Measurements from ENCODE around the gene SPATA9.
"Not testable (repeated sequence)": the region's sequence is repeated elsewhere in the genome, so short reads cannot be mapped to it uniquely, and the experiment has no call there.

Gene SPATA9

DNA sequence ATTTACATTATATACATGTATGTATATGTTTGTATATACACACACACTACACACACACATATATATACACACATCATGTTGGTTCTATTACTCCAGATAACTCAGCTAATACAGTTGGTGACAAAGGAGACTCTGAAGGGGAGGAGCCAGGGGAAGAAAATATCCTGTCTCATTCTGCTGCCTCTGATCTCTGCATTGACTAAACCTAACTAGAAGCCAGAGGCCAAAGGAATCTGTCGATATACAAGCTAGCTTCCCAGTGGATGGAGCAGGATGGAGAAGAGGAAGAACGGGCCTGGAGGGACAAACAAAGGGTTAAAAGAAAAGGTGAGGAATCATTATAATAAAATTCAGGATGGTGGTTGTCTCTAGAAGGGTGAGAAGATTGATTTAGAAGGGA is 34.6 kb upstream of the SPATA9 start:
- no peak for DNase-seq (ENCODE audit: low spot score)

DNA sequence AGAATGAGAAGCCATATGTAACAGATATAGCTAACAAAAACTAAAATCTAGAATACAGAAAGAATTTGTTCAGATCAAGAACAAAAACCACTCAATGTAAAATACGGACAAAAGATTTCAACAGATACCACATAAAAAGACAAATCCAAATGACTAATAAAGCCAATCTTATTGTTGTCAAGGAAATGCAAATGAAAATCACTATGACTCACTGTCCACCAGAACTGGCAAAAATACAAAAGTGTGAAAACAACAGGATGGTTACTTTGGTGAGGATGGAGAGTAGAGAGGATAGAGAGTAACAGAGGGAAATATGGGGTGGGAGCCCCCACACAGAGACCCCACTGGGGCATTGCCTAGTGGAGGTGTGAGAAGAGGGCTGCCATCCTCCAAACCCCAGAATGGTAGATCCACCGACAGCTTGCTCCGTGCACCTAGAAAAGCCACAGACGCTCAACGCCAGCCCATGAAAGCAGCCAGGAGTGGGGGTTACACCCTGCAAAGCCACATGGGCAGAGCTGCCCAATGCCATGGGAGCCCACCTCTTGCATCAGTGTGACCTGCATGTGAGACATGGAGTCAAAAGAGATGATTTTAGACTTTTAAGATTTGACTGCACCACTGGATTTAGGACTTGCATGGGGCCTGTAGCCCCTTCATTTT is 33.1 kb upstream of the SPATA9 start:
- DNase-seq (ENCODE audit: low spot score) = no peak

- DNase-seq (ENCODE audit: low spot score) = no peak
These were observed 31.3 kb upstream of the SPATA9 start for GRCh38 chr5:95713960-95714710.

DNA sequence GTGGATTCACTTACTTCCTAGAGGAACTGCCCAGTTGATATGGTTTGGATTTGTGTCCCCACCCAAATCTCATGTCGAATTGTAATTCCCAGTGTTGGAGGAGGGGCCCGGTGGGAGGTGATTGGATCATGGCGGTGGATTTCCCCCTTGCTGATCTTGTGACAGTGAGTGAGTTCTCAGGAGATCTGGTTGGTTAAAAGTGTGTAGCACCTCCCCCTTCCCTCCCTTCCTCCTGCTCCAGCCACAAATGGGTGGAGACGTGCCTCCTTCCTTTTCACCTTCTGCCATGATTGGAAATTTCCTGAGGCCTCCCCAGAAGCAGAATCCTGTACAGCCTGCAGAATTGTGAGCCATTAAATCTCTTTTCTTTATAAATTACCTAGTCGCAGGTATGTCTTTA is 30.5 kb upstream of the SPATA9 start:
- not testable (repeated sequence) for DNase-seq (ENCODE audit: low spot score)

- peak; percentile 30 for DNase-seq (ENCODE audit: low spot score)
These were observed 29.7 kb upstream of the SPATA9 start for GRCh38 chr5:95712347-95712958.

- DNase-seq (ENCODE audit: low spot score) = no peak
These were observed 28.9 kb upstream of the SPATA9 start for GRCh38 chr5:95711501-95712346.

DNA sequence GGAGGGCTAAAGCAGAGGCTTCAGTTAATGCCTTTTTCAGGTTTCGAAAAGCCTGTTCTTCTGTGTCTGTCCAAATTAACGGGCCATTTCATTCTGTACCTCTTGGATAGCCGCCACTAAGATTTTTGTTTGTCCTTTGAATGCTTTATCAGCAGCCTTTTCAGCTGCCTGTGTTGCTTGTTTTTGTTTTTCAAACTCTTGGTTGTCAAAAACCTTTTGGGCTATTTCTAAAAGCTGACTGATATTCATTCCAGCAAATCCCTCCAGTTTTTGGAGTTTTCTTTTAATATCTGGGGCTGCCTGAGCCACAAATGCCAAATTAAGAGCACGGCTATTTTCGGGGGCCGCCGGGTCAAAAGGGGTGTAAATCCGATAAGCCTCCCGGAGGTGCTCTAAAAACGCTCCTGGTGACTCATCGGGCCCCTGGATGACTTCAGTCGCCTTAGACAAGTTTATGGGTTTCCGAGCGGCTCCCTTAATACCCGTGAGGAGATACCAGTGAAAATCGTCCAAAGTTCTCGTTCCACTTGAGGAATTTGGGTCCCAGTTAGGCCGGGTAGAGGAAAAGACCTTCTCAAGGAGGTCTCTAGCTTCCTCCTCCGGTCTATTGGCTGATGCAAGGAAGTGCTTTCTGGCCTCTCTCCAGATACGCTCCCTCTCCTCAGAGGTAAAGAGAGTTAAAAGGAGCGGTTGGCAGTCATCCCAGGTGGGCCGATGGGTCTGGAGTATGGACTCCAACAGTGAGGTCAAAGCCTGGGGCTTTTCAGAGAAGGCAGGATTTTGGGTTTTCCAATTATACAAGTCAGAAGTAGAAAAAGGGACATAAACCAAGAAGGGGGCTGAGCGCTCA is 28.1 kb upstream of the SPATA9 start:
- not testable (repeated sequence) for DNase-seq (ENCODE audit: low spot score)

- DNase-seq (ENCODE audit: low spot score) = peak; percentile 28
These were observed 27.3 kb upstream of the SPATA9 start for GRCh38 chr5:95709967-95710650.

DNA sequence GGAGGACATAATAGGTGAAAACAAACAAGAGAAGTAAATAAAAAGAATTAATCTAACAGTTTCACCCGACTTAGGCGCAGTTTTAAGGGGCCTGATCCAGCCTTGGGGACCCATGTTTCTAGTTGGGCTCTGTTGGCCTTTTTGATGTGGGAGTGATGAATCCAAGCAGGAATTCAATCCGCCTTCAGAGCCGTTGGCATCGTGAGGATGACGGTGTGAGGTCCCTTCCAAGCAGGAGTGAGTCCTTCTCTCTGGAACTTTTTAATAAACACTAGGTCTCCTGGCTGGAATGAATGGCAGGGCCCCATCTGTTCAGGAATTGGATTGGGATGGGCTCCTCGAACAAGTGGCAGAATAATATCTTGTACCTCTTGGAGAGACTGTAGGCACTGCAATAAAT is 26.1 kb upstream of the SPATA9 start:
- DNase-seq (ENCODE audit: low spot score) = no peak

DNA sequence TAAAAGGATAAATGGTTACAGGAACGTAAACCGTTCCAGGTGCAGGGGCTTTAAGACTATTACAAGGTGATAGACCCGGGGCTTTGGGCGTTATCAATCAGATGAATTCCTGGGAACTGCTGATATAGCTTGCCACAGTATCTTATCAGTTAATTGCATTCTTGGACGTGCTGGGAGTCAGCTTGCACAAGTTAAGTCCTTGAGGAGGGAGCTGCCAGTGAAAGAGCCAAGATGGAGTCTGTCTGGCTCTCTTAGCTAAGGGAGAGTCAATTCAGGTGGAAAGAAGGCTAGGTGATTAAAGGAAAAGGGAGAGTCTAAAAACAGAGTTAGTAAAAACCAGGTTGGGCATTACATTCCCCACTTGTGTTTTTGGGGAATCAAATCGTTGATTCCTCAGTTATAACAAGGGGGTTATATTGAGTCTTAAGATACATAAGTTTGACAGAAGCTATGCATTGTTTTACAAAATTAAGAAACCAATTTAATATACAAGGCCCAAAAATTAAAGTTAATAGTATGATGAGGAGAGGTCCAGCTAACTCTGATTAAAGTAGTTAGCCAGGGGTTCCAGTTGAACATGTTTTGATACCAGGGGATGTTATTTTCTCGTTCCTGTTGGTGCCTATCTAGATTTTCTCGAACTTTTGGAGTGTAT is 24.9 kb upstream of the SPATA9 start:
- DNase-seq (ENCODE audit: low spot score) = not testable (repeated sequence)

- no peak for DNase-seq (ENCODE audit: low spot score)
These were observed 24.3 kb upstream of the SPATA9 start for GRCh38 chr5:95707055-95707454.

DNA sequence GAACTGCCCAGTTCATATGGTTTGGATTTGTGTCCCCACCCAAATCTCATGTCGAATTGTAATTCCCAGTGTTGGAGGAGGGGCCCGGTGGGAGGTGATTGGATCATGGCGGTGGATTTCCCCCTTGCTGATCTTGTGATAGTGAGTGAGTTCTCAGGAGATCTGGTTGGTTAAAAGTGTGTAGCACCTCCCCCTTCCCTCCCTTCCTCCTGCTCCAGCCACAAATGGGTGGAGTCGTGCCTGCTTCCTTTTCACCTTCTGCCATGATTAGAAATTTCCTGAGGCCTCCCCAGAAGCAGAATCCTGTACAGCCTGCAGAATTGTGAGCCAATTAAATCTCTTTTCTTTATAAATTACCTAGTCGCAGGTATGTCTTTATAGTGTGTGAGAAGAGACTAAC is 23.4 kb upstream of the SPATA9 start:
- not testable (repeated sequence) for DNase-seq (ENCODE audit: low spot score)

GRCh38 chr5:95704150-95704549 is 21.4 kb upstream of the SPATA9 start:
- no peak for DNase-seq (ENCODE audit: low spot score)

DNA sequence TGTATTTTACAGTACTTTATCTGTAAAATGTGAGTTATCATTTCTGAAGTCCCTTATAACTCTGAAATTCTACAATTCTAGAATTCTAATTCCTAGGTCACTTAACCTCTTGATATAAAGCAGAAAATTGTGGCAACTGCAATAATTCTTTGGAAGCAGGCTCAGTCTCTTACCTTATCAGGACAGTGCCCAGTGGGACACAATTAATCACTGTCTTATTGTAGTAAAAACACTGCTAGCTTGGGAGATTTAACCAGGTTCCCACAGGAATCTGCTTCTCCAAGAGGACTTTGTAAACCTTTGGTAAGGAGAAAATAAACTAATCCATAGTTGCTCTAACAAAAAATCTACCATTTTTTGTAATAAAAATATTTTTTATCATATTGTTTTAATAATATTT is 18.3 kb upstream of the SPATA9 start:
- no peak for DNase-seq (ENCODE audit: low spot score)

GRCh38 chr5:95699337-95699736 is 16.5 kb upstream of the SPATA9 start:
- no peak for DNase-seq (ENCODE audit: low spot score)

DNA sequence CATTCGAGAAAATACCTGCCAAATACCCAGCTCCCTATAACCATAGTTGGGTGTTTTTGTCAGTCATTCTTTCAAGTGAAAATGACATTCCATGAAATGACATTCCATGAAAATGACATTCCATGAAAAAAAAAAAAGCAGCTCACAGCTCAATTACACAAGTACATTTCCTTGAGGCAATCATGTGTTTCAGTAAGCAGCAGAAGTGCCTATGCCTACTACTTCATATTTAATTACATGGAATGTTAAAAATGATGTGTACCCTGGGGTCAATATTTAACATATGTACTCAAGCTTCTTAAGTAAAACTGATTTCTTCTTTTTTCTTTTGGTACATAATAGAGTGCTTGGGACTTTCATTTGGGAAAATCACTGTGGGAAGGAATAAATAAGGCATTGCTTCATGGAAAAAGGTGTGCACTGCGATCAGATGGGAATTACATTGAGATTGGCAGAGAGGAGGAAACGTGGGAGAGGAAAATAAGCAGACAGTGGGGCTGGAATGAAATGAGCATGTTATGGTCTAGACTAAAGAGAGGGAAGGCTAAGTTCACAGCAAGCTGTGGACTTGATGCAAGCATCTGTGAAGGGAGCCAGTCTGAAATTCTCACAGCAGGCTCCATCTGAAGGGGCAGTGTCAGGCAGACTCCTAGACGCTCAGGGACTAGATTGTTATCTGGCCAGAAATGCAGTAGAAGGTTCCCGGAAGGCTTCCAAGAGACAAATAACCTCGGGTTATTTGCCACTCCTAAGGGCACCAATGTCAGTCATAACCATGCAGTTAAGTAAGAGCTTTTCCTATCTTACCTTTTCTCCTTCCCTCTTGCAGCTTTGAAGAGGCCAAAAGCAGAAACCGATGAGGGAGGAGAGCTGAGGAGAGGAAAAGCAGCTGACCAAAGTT is 15.2 kb upstream of the SPATA9 start:
- DNase-seq (ENCODE audit: low spot score) = peak; percentile 20

GRCh38 chr5:95690333-95690732 is 7.5 kb upstream of the SPATA9 start:
- no peak for DNase-seq (ENCODE audit: low spot score)

DNA sequence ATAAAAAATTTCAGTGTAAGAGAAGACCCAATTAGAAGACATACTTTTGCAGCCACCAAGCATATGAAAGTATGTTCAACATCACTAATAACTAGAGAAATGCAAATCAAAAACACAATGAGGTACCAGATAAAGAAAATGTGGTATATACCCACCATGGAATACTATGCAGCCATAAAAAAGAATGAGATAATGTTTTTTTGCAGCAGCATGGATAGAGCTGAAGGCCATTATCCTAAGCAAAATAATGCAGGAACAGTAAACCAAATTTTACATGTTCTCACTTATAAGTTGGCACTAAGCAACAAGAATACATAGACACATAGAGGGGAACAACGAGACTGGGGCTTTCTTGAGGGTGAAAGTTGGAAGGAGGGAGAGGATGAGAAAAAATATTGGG is 6.9 kb upstream of the SPATA9 start:
- no peak for DNase-seq (ENCODE audit: low spot score)

DNA sequence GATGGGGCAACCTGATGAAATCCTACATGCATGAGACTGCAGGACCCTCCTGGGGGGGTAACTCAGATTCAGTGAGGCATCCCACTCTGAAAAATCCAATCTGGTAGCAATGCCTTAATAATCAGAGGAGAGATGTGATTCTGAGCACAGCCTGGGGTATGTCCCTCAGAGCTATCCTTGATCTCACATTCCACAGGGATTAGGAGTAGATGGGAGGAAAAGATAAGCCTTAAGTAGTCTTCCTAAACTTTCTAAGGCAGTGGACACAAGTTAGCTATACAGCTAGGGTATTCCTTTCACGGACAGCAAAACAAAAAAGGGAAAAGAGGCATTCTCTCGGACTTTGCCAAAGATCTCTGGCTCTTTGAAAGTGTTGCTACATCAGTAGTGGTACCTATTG is 3.9 kb upstream of the SPATA9 start:
- no peak for DNase-seq (ENCODE audit: low spot score)
